ENCODE results near the gene CASP8.
"Not testable (repeated sequence)": the region's sequence is repeated elsewhere in the genome, so short reads cannot be mapped to it uniquely, and the experiment has no call there.

The CASP8 gene

DNA sequence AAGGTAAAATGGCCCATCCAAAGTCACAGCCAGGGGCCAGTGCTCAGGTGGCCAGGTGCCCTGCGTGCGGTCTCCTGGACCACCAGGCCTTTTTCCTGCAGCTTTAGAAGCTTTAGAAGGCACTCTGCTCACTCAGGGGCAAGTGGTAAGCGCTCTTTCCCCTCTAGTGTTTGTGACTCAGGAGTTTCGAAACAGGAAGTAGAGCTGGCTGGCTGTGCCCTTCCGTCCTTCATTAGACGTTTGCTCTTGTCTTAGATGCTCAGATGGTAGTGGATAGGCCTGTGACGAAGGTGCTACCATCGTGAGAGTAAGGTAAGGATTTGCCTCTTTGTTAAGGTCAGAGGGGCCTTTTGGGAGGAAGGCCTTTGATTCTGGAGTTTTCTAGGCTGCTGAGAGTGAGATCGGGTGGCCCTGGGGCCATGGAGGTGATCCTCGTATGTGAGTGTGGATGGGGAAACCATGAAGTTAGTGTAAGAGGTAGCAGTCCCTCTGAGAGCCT is at the start of gene CASP8:
Gene CASP8, plus strand, starts transcription at position 235 of the 499 bp plus-strand sequence. CDS start 5,951 bp downstream, outside the sequence.
- DNase-seq (ENCODE audit: low read depth, low spot score) = no peak

DNA sequence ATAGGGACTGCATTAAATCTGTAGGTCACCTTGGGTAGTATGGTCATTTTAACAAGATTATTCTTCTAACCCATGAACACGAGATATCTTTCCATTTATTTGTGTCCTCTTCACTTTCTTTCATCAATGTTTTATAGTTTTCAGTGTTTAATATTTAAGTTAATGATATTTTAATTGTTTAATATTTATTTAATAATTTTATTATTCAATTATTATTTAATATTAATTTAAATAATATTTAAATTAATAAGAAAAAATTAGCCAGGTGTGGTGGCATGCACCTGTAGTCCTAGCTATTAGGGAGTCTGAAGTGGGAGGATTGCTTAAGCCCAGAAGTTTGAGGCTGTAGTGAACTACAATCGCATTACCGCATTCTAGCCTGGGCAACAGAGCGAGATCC is 44.4 kb upstream of the CASP8 start:
- no peak for DNase-seq (ENCODE audit: low read depth, low spot score)

DNA sequence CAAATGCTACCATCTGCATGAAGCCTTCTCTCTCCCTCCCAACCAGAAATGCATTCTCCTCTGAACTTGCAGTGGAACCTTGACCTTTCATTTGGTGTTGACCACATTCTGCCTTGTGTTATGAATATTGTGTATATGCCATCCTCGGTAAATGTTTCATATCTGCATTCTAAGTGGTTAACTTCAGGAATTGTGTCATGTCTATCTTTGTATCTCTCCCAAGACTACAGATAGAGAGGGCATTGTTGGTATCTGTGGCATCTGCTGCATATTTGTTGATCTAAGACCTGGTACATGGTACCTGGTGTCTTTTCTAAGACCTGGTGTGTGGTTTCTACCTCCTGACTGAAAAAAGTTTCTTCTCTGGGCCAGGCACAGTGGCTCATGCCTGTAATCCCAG is 43.4 kb upstream of the CASP8 start:
- no peak for DNase-seq (ENCODE audit: low read depth, low spot score)

DNA sequence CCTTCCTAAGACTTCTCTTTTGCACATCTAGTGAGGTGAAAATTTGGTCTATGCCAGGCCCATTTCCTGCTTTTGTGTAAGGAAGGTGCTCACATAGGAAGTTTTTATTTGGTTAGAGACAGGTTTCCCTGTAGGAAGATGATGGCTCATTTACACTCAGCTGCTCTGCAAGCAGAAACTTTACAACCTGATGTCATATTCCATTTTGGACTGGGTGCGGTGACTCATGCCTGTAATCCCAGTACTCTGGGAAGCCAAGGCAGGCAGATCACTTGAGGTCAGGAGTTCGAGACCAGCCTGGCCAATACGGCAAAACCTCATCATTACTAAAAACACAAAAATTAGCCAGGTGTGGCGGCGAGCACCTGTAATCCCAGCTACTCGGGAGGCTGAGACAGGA is 41.6 kb upstream of the CASP8 start:
- no peak for DNase-seq (ENCODE audit: low read depth, low spot score)

DNA sequence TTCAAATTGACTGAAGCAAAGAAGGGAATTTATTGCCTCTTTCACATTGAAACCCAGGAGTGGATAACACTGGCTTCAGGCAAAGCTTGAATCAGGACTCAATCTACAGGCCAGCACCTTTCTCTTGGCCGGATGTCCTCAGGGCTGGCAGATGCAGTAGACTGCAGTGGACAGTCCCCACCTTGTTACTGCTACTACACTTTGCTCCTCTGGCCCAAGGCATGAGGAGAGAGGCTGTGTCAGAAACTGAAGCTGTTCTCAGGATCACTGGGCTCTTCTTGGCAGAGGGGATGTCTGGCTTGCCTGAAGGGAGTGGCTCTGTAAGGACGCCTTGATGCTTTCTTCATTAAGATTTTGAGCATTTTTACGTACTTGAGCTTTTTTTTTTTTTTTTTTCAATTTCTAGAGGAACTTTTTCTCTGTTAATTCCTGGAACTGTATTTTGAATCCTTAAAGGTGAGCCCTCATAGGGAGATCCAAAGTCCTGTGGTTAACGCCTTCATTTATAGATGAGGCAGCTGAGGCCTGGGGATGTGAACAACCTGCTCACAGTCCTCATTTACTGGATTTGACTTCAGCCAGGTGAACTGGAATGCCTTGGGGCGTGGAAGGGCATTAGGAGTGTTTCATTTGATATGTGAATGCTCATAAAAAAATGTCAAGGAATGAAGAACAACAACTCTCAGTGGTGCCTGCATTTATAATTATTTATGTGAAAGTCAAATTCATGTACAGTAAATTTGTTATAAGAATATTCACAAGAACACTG is 40.8 kb upstream of the CASP8 start:
- DNase-seq (ENCODE audit: low read depth, low spot score) = no peak

DNA sequence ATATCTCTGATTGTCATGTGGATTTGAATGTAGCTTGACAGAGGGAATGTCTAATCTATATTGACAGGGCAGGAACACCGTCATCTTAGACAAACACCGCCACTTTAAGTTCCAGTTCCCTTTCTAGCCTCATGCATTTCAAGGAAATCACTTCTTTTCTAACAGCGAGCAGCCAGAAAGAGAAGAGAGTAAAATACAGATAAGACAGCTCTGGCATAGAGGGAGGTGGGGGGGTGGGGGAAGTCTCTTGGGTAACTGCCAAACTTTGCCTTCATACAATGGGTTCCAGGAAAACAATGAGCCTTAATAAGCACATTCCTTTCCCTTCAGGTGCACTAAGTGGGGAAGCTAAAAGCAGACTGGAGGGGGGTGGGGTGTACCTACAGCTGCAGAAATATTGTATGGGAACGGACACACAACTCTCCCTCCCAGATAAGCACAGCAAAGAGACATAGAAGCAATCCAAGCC is 40.2 kb upstream of the CASP8 start:
- DNase-seq (ENCODE audit: low read depth, low spot score) = no peak

DNA sequence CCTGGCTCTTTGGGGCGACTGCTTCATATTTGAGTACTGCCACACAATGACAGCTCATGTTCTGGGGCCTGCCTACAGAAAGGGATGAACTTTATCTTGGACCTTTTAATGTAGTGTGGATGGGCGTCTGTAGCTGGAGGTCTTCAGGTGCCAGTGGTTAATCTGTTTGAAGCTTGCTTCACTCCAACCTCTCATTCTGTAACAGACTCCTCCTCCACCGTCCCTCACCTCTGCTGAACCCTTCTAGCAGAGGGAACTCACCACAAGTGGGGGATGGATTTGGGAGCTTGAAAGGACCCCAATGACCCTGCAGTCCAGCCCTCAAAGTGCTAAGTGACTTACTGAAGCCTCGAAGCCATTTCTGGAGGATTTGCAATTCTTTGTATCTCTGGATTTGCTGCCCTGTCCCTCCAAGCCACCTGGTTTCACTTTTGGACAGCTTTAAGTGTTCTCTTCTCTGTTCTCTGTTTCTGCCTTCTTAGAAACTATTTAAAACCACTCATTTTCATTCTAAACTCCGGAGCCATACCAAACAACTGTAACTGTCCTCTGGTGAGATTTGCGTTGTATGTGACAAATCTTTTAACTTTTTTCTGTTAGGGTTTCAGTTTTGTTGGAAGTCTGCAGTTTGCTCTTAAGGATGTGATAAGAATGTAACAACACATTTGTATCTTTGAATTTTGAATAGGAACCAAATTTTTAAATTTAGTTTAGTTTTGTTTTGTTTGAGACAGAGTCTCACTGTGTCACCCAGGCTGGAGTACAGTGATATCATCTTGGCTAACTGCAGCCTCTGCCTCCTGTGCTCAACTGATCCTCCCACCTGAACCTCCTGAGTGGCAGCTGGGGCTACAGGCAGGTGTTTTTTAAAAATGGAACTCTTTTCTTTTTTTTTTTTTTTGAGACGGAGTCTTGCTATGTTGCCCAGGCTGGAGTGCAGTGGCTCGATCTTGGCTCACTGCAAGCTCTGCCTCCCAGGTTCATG is 37.0 kb upstream of the CASP8 start:
- no peak for DNase-seq (ENCODE audit: low read depth, low spot score)

DNA sequence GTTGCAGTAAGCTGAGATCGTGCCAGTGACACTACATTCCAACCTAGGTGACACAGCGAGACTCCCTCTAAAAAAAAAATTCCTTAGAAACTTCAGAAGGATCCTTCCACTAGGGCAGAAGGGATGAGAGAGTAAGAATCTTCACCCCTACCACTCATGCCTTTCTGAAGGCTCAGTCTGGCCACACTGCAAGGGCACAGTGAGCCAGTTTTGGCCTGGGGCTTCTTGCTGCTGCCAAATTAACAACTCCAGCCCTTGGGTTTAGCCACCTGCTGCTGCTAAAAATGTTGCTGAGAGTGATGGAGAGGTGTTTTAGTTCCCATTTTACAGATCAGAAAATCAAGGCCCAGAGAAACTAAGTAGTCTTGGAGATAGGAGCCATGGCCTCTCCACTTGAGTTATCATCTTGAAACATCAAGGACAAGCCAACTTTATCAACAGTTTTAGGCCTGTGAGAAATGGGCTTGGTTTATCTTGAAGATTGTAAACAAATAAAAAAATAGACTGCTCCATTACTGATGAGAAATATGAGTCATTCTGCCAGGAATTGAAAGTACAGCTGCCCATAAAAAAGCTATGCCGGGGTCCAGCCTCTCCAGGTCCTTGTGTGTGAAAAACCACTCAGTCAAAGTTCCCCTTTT is 31.9 kb upstream of the CASP8 start:
- DNase-seq (ENCODE audit: low read depth, low spot score) = no peak

DNA sequence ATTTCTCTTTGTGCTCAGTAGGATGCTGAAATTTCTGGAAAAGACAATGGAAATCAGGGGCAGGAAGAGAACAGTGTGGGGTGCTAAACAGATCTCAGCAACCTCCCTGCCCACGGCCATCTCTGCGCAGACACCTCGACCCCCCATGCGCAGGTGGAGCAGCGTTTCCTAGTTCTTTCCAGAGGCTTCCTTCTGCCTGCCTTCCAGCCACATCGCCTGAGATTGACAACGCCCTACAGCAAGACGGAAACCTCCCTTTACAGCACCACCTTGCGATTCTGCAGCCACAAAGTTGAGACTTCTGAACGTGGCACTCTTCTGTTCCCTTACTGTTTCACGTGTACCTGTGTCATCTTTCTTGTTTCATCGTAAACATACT is 31.4 kb upstream of the CASP8 start:
- DNase-seq (ENCODE audit: low read depth, low spot score) = no peak

DNA sequence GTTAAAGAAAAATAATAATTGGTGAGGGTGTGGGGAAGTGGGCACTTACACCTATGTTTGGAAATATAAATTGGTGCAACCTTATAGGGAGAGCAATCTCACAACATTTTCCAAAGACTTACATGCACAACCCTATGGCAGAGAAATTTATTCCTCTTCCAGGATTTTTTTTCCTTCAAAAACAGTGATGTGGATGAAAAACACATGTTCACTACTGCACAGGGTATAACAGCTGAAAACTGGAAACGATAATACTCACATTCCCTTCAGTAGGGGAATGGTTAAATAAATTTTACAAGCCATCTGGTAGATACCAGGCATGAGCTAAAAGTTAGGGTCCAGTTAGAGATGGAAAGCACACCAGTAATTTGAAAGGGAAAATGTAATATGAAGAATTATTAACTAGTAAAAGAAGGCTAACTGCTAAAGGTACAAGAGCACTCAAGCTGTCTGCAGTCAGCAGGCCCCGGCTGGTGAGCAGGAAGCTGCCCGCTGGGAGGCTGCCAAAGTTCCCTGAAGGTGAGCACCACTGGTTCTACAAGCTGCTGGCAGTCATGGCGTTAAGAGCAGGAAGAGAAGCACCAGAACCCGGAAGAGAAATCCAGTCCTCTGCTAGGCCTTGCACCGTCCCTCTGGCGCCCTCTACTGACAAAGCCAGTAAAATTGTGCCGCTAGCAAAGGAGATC is 28.4 kb upstream of the CASP8 start:
- DNase-seq (ENCODE audit: low read depth, low spot score) = peak; percentile 82

DNA sequence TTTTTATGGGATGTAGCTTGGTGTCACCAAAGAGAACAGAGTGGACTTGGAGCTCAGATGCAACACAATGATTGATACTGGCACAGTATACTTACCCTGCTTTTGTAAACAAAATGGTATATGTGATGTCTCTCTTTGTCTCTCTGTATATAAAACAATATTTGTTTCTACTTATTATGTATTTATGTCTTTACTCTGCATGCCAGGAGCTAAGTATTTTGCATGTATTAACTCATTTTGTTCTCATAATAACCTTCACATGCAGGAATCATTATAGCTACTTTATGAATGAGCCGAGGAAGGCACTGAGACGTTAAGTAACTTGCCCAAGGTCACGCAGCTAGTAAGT is 27.9 kb upstream of the CASP8 start:
- no peak for DNase-seq (ENCODE audit: low read depth, low spot score)

DNA sequence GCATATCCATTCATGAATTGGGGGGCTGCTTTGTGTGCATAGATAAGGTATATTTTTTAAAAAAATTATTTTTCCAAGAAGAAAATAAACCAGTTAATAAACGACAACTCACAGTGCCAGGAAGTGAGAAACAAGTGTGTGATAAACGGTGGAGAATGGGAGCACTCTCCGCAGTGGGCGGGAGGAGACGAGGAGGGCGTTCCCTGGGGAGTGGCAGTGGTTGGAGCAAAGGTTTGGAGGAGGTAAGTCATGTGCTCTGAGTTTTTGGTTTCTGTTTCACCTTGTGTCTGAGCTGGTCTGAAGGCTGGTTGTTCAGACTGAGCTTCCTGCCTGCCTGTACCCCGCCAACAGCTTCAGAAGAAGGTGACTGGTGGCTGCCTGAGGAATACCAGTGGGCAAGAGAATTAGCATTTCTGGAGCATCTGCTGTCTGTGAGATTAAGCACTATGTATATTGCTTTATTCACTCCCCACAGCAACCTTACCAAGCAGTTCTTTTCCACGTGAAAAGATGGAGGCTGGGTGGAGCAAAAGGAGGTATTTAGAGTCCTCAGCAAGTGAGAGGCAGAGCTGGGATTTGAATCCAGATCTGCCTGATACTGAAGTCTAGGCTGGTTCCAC is 27.0 kb upstream of the CASP8 start:
- DNase-seq (ENCODE audit: low read depth, low spot score) = no peak

DNA sequence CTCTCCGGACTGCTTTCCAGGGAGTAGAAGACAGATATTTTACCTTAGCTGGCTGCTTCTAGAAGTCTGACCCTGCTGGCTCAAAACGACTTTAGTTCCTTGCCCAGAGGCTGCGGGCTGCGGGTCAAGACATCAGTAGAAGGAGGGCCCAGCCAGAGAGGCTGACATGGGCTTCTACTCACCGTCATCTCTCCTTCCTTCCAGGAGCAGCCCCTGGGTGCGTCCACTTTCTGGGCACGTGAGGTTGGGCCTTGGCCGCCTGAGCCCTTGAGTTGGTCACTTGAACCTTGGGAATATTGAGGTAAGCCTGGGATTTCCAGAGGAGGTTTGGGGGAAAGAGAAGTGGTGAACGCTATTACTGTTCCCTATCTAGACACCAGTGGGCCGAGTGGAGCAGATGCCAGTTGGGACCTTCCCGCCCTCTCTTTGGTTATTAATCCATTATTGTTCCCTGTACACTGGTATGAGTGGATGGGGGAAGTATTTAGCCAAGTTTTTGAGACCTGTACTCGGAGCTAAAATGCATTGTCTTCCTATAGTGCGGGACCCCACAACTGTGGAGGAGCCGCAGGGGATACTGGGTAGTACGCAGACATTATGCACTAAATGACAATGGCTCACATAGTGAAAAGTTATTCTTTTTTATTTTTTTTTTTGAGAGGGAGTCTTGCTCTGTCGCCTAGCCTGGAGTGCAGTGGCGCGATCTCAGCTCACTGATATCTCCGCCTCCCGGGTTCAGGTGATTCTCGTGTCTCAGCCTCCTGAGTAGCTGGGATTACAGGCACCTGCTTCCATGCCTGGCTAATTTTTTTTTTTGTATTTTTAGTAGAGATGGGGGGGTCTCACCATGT is 26.3 kb upstream of the CASP8 start:
- no peak for DNase-seq (ENCODE audit: low read depth, low spot score)

DNA sequence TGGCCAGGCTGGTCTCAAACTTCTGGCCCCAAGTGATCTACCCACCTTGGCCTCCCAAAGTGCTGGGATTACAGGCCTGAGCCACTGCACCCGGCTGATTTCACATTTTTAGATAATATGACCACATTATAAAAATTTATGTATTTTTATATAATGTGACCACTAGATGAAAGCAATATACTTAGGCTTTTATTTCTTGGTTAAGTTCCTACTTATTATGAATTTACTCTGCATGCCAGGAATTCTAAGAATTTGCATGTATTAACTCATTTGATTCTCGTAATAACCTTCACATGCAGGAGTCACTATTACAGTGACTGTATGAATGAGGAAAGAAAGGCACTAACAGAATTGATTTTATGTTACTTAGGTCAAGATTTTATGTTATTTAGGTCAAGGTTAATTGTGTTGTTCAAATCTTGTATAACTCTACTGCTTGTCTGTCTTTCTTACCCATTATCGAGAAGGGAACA is 25.6 kb upstream of the CASP8 start:
- DNase-seq (ENCODE audit: low read depth, low spot score) = no peak

DNA sequence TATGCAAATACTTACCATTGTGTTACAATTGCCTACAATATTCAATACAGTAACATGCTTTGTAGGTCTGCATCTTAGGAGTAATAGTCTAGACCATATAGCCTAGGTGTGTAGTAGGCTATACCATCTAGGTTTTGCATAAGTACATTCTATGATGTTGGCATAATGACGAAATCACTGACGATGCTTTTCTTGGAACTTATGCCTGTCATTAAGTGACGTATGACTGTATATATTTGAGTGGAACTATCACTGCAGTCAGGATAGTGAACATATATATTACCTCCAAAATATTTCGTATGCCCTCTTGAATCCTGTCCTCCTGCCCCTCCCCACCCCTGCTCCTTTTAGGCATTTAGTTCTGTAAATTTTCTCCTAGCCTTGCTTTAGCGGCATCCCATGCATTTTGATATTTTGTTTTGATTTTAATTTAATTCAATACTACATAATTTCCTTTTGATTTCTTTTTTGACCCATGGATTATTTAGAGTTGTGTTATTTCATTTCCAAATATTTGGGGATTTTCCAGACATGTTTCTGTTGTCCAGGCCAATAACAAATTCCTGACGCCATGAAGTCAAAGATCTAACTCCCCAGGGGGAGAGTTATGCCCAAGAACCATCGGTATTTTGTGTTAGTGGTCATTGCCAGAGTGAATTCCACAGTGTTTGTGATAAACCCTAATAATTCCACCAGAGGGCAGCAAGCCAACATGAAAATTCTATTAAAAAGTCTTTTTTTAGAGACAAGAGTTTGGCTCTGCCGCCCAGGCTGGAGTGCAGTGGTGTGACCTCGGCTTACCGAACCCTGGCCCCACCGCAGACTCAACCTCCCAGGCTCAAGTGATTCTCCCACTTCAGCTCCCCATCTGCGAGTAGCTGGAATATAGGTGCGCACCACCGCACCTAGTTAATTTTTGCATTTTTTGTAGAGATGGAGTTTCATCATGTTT is 24.2 kb upstream of the CASP8 start:
- peak; percentile 44 for DNase-seq (ENCODE audit: low read depth, low spot score)

DNA sequence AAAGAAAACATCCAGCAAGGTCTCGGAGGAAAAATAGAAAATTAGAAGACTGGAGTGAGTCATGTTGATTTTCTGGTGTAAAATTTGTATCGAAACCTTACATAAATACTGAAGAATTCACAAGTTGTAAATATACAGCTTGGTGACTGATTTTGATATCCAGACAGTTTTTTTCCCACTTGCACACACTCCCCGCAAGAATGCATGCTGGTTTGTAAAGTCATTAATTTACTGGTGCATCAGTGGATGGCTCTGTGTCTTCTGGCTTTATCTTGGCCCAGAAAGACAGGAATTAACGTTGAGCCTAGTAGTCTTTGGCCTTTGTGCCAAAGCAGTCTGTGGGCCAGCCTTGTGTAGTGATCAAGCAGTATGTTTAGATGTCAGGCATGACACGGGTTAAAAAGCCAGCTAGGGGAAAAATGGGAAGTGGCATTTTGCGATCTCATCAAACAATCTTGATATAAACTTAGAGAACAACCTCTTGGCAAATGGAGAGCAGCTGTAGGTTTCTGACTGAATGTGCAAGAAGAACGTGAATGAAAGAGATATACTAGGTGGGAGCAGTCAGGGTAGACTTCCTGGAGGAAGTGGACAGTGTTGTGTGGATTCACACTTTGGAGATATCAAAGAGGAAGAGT is 22.7 kb upstream of the CASP8 start:
- DNase-seq (ENCODE audit: low read depth, low spot score) = no peak

DNA sequence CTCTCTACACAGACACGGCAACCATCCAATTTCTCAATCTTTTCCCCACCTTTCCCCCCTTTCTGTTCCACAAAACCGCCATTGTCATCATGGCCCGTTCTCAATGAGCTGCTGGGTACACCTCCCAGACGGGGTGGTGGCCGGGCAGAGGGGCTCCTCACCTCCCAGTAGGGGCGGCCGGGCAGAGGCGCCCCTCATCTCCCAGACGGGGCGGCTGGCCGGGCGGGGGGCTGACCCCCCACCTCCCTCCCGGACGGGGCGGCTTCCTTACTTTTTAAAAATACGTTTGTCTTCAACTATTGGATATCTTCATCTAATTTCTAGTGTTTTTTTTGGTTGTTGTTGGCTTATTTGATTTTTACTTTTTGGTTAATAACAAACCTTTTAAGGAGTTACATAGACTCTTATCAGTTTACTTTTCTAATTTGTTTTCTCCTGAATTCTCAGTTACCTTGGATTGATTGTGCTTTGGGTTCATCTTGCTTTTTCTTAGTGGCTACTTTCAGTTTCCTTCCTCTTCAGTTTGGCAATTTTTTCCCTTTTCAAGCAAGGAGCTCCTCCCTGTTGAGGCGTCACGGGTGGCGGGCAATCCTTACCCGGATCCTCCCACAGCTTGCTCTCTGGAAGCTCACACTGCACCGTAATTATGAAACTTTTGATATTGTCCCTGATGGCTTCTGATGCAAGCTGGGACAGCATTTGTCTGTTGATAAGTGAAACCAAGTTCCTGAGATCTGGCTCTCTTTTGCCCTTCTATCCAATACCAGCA is 21.0 kb upstream of the CASP8 start:
- not testable (repeated sequence) for DNase-seq (ENCODE audit: low read depth, low spot score)

Data from smooth muscle cell of the brain vasculature (primary cell).